IPS DF 19.7 (cell line): Measurements from ENCODE around the gene CHSY1.
"Not testable (repeated sequence)": the region's sequence is repeated elsewhere in the genome, so short reads cannot be mapped to it uniquely, and the experiment has no call there.

ENCODE experiments used
- DNase-seq: peaks from one replicate; pipeline ENCODE4 v3.0.0-alpha.2; 2013; ENCODE audit warnings: low read depth, low spot score

Gene CHSY1

DNA sequence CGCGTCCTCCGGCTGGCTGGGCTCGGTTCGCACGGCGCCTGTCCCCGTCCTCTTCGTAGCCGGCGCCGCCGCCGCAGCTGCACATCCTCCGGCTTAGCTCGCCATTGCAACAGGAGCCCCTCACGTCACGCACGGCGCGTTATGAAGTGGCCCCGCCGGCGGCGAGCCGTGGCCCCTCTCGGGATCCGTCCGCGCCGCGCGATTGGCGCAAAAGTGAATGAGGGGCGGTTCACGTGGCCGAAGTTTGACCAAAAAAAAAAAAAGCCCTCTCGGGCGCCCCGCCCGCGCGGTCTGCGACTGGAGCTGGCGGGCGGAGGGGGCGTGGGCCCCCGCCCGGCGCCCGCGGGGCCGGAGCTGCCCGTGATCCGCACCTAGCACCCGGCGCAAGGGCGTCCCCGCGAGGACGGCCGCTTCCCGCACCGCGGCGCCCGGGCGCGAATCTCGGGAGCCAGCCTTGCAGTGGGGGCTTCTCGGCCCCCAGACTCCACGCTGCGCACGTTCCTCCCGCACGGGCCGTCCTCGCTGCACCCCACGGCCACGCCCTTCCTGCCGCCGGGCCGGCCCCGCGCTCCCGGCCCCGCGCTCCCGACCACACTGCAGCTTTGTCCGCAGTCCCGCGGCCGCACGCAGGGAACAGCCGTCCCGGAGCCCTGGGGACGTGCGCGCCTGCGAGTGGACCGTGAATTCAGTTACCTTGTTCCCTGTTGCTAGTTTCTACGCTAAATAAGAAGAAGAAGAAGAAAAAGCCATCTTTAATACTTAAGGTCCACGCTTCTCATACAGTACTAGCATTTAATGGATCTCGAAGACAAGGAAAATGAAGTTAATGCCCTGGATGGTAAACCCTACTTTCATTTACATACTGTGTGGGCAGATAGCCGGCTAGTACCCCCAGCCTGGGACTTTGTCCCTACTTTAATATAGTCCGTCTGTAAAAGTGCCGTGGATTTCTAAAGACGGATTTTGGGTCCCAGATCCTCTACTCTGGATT lies at the start of gene CHSY1:
TSS of gene CHSY1 (minus strand) at position 219 of the 991 bp plus-strand sequence. CDS start 592 bp downstream, outside the sequence.
- no peak for DNase-seq

DNA sequence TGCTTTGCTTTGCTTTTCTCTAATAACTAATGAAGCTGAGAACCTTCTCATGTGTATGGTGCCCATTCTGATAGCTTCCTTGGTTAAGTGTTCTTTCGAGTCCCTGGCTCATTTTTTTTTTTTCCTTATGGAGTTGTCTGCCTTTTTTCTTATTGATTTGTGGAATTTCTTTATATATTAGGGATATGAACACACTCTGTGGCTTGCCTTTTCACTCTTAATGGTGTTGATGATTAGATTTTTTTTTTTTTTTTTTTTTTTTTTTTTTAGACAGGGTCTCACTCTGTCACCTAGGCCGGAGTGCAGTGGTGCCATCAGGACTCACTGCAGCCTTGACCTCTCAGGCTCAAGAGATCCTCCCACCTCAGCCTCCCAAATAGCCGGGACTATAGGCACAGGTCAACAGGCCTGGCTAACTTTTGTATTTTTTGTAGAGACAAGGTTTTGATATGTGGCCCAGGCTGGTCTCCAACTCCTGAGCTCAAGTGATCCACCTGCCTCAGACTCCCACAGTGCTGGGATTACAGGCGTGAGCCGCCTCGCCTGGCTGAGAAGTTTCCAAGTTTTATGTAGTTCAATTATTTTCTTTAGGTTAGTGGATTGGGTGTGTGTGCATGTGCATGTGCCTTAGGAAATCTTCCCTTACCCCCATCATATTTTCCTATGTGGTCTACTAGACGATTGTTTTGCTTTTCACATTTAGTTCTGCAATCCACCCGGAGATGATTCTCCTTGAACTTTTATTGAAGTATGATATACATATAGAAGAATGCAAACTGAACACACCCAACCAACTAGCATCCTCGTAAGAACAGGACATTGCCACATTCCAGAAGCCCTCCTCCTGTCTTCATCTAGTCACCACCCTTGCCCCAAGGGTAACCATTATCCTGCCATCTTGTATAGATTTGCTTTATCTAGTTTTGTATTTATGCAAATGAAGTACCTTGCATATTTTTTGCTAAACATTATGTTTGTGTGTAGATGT lies 44.9 kb upstream of the CHSY1 start:
- no peak for DNase-seq

DNA sequence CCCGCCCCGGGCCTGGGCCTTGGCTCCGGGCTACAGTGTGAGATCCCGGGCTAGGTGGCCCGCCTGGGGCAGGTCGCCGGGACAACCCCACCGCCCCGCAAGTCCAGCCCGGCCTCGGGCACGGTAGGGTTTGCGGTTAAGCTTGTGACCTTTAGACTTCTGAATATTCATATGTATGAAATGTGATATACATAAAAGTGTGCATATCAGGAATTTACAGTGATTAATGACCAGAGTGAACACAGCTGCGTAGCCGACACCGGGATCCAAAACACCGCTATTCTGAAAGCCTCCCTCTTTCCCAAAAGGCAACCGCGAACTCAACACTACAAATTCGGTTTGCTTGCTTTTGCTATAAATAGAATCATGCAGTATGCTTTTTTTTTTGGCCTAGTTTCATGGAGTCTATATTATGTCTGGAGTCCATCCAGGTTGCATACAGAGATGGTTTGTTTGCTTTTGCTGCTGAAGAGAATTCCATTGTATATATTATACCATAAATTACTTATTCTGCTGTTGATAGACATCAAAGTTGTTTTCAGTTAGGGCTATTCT lies 43.8 kb upstream of the CHSY1 start:
- no peak for DNase-seq

- peak; percentile 57 for DNase-seq
Observed at GRCh38 chr15:101294731-101295606, 43.1 kb upstream of the CHSY1 start, which contains the start of gene SNRPA1. SNRPA1 (minus strand) TSS chr15:101295248; CDS start chr15:101295178, 70 bp downstream.

- no peak for DNase-seq
Observed at GRCh38 chr15:101293122-101293521, 41.3 kb upstream of the CHSY1 start.

DNA sequence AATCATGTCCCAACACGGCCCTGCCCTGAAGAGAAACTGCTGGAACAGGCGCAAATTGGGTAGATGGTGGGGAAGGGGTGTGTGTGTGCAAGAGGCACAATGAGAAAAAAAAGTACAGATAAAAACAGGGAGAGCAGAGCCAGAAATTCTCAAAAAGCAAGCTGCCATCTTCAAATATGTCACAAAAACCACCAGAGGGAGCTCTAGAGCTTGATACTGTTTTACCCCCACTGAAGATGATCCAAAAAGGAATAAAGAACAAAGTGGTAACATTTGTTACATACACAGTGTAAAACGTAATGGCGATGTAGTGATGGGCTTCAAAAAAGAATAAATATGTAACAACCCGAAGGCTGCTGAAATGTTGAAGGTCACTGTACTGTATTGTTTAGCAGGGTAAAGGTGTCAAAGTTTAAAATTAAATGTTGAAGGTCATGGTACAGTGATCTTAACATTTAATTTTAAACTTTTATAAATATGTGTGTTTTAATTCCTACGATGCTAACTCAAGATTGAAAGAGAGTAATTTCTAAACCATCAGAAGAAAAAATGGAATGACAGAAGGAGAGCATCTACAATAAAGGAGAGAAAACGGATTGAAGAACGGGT lies 37.2 kb upstream of the CHSY1 start:
- DNase-seq = no peak

DNA sequence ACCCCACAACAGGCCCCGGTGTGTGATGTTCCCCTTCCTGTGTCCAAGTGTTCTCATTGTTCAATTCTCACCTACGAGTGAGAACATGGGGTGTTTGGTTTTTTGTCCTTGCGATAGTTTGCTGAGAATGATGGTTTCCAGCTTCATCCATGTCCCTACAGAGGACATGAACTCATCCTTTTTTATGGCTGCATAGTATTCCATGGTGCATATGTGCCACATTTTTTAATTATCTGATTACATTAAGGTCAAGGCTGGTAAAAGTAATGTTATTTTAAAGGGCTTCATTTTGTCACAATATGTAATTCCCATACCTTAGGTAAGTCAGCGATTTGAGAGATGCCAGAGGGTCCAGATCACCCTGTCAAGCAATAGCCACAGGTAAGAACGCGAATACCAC lies 35.5 kb upstream of the CHSY1 start:
- not testable (repeated sequence) for DNase-seq

DNA sequence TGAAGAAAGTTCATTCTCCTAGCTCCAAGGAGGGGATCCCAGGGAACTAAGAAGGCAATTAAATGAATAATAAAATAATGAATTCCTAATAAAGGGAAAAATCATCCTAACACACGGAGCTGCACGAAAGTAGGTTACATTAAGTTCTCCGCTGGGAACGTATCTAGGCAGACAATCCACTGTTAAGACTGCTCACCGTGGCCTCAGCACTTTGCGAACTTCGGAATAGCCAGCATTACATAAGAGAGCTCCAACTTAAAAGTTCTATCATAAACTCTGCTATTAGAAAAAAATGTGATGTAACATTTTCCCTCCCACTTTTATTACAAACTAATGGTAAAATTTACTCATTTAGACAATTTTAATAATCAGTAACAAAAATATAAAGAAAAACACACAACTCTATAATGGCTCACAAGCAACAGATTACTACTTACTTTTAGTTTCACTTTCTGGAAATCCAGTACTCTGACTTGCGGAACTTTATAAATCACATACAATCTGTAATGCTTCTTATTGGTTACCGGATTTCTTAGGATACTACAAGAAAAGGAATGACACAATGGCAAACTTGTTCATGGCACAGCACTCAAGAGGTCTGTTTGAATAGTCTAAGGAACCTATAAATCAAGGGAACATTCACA lies 34.7 kb upstream of the CHSY1 start:
- DNase-seq = no peak

DNA sequence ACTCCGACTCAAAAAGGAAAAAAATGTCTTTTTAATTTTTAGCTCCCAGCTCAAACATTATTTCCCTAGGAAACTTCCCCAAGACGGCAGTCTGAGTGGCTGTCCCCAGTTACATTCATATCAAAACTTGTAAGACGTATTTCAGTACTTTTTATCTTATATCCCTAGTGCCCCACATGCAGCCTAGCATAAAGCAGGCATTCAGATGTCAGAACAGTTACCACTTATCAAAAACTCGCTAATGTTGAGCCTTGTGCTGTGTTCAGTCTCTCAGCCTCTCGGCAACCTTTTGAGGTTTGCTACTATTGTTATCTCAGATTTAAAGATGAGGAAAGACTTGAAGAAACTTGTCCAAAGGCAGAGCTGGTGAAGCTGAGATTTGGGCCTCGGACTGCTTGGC lies 32.1 kb upstream of the CHSY1 start:
- DNase-seq = no peak

- DNase-seq = no peak
Observed at GRCh38 chr15:101280007-101280406, 28.2 kb upstream of the CHSY1 start.

DNA sequence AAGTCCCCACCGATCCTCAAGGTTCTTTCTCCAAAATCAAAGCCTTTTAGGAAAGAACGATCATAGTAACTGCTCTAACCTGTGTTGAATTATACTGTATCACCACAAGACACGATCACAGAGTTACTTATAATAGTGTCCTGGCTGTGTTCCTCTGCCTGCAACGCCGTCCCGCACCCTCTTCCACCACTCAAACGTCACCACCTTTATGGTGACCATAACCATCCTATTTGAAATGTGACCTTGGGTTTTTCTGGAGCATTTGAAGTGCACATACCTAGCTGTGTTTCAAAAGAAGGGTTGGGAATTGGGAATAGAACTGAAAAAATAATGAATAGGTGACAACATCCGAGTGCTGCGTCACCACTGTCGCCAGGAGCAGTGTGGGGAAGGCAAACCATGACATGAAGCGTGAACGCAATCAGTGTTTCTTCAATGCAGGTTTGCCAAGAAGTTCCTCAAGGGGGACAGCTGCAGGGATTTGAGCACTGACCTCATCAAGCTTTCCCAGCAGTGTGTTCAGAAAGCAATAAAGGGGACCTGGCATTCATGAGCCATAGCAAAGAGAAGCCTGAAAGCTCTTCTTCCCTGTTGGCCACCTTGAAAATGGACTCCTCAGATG lies 26.2 kb upstream of the CHSY1 start:
- no peak for DNase-seq

DNA sequence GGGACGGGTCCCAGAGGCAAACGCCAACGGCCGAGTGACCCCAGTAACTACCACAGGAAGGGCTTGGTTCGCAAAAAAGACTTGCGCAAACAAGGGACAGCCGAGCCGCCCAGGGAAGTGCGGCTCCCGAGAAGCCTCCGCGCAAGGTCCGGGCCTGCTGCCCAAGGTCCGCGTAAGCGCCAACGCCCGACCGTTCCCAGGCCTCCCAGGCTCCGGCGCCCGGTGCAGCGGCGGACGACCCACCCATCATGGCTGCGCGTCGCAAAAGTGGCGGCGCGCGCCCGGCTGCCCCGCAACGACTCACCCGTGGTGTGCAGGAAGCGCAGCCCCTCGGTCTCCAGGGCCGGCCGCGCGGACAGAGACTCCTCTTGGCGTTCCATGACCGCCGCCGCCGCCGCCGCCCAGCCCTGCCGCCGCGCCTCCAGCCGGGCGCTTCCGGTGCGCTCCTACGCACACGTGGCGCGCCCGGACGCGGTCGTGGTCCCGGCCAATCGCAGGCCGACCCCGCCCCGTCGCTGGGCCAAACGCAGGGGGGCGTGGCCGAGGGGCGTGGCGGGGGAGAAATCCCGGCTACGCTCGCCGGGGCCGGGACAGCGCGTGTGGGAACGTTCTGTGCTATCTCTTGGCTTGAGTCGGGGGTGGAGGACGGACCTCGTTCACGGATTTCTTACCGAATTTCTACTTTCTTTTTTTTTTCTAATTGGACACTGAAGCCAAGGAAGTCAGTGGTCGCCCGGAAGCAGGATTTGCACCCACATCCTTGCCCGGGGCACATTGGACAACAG lies 25.4 kb upstream of the CHSY1 start, which contains the start of gene SELENOS:
TSS of gene SELENOS (minus strand) at position 448 of the 785 bp plus-strand sequence. CDS start at position 380, 68 bp downstream.
- no peak for DNase-seq

GRCh38 chr15:101276501-101277037 lies 24.7 kb upstream of the CHSY1 start:
- DNase-seq = no peak

DNA sequence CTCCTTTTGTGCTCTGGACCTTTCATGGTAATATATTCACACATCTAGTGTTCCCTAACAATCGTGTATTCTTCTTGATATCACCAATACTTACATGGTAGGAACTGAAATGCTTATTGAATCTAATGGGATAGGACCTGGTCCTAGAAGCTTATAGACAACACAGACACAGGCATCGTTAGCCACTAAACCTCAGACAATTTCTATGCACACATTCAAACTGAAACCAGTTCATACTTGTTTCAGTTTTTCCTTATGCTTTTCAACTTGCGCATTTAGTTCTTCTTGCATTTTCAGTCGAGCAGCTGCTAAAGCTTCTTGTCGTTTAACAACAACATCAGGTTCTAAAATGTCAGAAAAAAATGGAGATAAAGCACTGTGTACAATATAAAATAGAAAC lies 23.2 kb upstream of the CHSY1 start:
- no peak for DNase-seq

- DNase-seq = no peak
Observed at GRCh38 chr15:101273534-101273933, 21.7 kb upstream of the CHSY1 start.

- DNase-seq = no peak
Observed at GRCh38 chr15:101272584-101272983, 20.7 kb upstream of the CHSY1 start.

- no peak for DNase-seq
Observed at GRCh38 chr15:101269479-101270223, 17.8 kb upstream of the CHSY1 start.
